ENCODE data around the gene UNCX. TPM values are rescaled to one million over a fixed set of nuclear protein-coding genes. Genes with fewer than 3 reads are reported as not detected.

Gene UNCX
- total and polyA plus RNA-seq, 9 of the 15 experiments (the other 6 are each of a cell fraction or from before 2014, with no cell fraction given): not detected

DNA sequence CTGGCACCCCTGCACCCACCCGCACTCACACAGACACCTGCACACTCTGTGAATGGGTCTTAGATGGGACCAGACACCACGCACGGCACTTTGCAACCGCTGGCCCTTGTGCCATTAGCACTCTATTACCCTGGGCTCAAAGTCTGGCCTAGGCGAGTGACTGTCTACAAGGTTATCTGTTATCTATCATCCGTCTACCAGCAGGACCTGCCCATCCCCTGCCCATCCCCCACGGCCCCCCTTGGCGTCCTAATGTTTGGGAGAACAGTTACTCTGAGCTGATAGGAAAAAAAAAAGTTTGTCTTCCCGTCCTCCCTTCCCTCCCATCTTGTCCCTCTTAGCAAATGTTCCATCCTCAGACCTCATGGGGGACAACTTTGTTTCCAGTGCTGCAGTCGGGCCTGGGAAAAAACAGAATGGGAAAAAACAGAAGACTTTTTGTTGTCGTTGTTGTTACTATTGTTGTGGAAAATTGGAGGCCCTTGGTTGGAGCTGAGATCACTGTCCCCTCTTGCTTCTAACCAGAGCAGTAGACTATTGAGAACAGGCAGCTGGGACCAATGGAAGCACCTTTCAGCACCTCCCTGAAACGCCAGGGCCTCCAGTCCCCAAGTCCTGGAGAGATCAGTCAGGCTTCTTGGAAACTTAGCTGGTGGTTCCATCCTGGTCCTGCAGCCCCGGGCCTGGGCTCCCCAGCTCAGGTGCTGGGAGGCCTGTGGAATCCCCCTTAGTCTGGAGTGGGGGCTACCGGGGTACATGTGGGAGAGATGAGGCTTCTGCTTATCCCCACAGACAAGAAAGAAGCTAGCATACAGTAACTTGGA is 12.2 kb downstream of the UNCX start:
- no peak overlapping the region for H3K4me2 ChIP-seq (ENCODE audit: insufficient read depth, low read length)
- ChIA-PET CTCF (ENCODE audit: low intra/inter-chr PET ratio) (no interaction called here), POLR2A (interaction anchor here (0.7 to 0.8 kb wide), 2 partner anchors 14 to 17 kb away, joined by 3 read pairs; no protein-coding TSS in a partner anchor)
- no peaks in the 10 kb centered on the region for H3K36me3 ChIP-seq (ENCODE audit: control insufficient read depth, insufficient read depth, low read length)
- no TSS peak for BruUV-seq (replicated peaks)
- FAIRE-seq: peak; percentile 48
- in situ Hi-C loops (cut with MboI): no loop called here
- no peak overlapping the region for H3K4me3 ChIP-seq
- no peak overlapping the region for H2AFZ ChIP-seq (ENCODE audit: low read depth, low read length)
- ATAC-seq: no peak
- H3K27me3 ChIP-seq (ENCODE audit: control insufficient read depth in 2 of 2, insufficient read depth in 2 of 2, low read length in 2 of 2): peaks cover 68 to 83% of the 10 kb centered on the region in 2 experiments
- H4K20me1 ChIP-seq (replicated peaks; ENCODE audit: control insufficient read depth, insufficient read depth, low read length): peaks cover 12% of the 10 kb centered on the region
- no peak overlapping the region for H3K27ac ChIP-seq (ENCODE audit: extremely low read depth, low read depth, low read length)
- intact Hi-C loops (cut with micrococcal nuclease): no loop called here
- no peaks in the 10 kb centered on the region for H3K79me2 ChIP-seq (ENCODE audit: control insufficient read depth, insufficient read depth, low read length)
- H3K9me1 ChIP-seq (ENCODE audit: control insufficient read depth, insufficient read depth, low read length): no peaks in the 10 kb centered on the region
- no peak overlapping the region for H3K9ac ChIP-seq (ENCODE audit: insufficient read depth in 1 of 2, low read depth in 2 of 2, low read length in 2 of 2)
- no peaks in the 10 kb centered on the region for H3K9me3 ChIP-seq (replicated peaks; ENCODE audit: control insufficient read depth, insufficient read depth, low read depth, low read length)
- DNase-seq (ENCODE audit: extremely low read depth in 1 of 4, low spot score in 3 of 4): no peak
- peaks cover 0 to 50% of the 10 kb centered on the region in 2 experiments; a peak in 2 of 5 replicates for H3K4me1 ChIP-seq (replicated peaks in 1 of 2; ENCODE audit: control insufficient read depth in 2 of 2, insufficient read depth in 2 of 2, low read length in 2 of 2)
- 4% methylated on average over 14 of the region's 14 CpGs for WGBS (ENCODE audit: insufficient coverage, low coverage, missing lambda C conversion rate)
- TF ChIP-seq TFAP4 (CRISPR knock-in tag; IDR thresholded peaks at IDR 0.05; ENCODE audit: borderline replicate concordance) (no peak), REST (IDR thresholded peaks at IDR 0.05; ENCODE audit: borderline replicate concordance) (no peak), REST (CRISPR knock-in tag; IDR thresholded peaks at IDR 0.05; ENCODE audit: low read depth) (no peak), VEZF1 (CRISPR knock-in tag; IDR thresholded peaks at IDR 0.05) (no peak)
